Gastrocnemius medialis (tissue), 4 donors: ENCODE results near the gene DSC3. TPM values are rescaled to one million over a fixed set of nuclear protein-coding genes. Genes with fewer than 3 reads are reported as not detected.

Source experiments
- ATAC-seq, 2 donors: fragments of 150-250 bp; one replicate each; pipeline ENCODE4 v1.9.1; 2016
- DNase-seq, 2 donors: peaks; one replicate each; pipeline ENCODE4 v3.0.0-alpha.2; 2019
- H3K27ac ChIP-seq, 4 donors: fragments of 200-600 bp; sonication (generic); 1 replicate in 1 of 4; 2 replicates in 3 of 4; pipeline ENCODE4 v1.5.1; 2016 to 2018; ENCODE audit warnings: mild to moderate bottlenecking in 2 of 4, moderate library complexity in 1 of 4
- H3K27me3 ChIP-seq, 3 donors: fragments of 200-600 bp; sonication (generic) in 2 of 3; 1 replicate in 1 of 3; 2 replicates in 2 of 3; pipeline versions ENCODE4 v1.5.1 to v1.6.0; 2016 to 2019; ENCODE audit warnings: mild to moderate bottlenecking in 1 of 3, moderate library complexity in 1 of 3
- H3K36me3 ChIP-seq, 2 donors: fragments of 200-600 bp; sonication (generic) in 1 of 2; one replicate each; pipeline ENCODE4 v1.5.1; 2017 to 2018
- H3K4me1 ChIP-seq, 2 donors: fragments of 200-600 bp; sonication (generic) in 1 of 2; one replicate each; pipeline ENCODE4 v1.5.1; 2016 to 2017; ENCODE audit warnings: mild to moderate bottlenecking in 2 of 2
- H3K4me3 ChIP-seq, 4 donors: fragments of 200-600 bp; sonication (generic) in 3 of 4; 1 replicate in 1 of 4; 2 replicates in 3 of 4; pipeline ENCODE4 v1.5.1; 2016 to 2019; ENCODE audit warnings: mild to moderate bottlenecking in 2 of 4
- H3K9me3 ChIP-seq, 3 donors: fragments of 200-600 bp; sonication (generic) in 2 of 3; 1 replicate in 1 of 3; 2 replicates in 2 of 3; pipeline ENCODE4 v1.5.1; 2016 to 2019
- POLR2A ChIP-seq, 2 donors: fragments of 450-650 bp; IDR thresholded peaks; one replicate each; pipeline ENCODE4 v1.6.1; 2017; ENCODE audit warnings: antibody characterized with exemption in 2 of 2, mild to moderate bottlenecking in 2 of 2, moderate library complexity in 2 of 2
- in situ Hi-C, 4 donors: fragments of 200-750 bp; cut with MboI; loops; one replicate each; pipeline versions ENCODE4 v1.15.0 to v1.8.0; 2017; ENCODE audit warnings: low sequenced_read_pairs in 4 of 4
- intact Hi-C: fragments of 100-400 bp; cut with DNase I; formaldehyde crosslinking; loops from one replicate; pipeline ENCODE4 v1.15.1; 2023; ENCODE audit warnings: low total_unique reads
- total RNA-seq, 4 donors: library from RNA; depleted of rRNA; stranded (reverse); fragments of >200 nt; gene quantifications; one replicate each; pipeline versions ENCODE4 v1.1.0 to v1.2.3, GENCODE V29; 2016
- TF ChIP-seq, protein P1 (sequence below), 5 experiments: fragments of 450-650 bp in 3 of 5; fragments of 200-600 bp in 2 of 5; sonication (generic) in 2 of 5; IDR thresholded peaks in 4 of 5; conservative IDR thresholded peaks in 1 of 5; 1 replicate in 4 of 5; 2 replicates in 1 of 5; pipeline ENCODE4 v1.5.1; 2016 to 2019; ENCODE audit warnings: antibody characterized with exemption in 5 of 5, mild to moderate bottlenecking in 3 of 5, moderate library complexity in 3 of 5

Gene DSC3
- total RNA-seq, 4 donors from 2014 or later, result 0.04 TPM; not detected in 3

GRCh38 chr18:30997223-30997622, 45.3 kb downstream of the DSC3 start:
- DNase-seq (no peak), ATAC-seq (no peak)
- no peak overlapping the region for H3K4me3 ChIP-seq
- intact Hi-C loops, result no loop called here
- TF ChIP-seq POLR2A (IDR thresholded peaks at IDR 0.05), result no peak
- TF ChIP-seq, protein P1, sequence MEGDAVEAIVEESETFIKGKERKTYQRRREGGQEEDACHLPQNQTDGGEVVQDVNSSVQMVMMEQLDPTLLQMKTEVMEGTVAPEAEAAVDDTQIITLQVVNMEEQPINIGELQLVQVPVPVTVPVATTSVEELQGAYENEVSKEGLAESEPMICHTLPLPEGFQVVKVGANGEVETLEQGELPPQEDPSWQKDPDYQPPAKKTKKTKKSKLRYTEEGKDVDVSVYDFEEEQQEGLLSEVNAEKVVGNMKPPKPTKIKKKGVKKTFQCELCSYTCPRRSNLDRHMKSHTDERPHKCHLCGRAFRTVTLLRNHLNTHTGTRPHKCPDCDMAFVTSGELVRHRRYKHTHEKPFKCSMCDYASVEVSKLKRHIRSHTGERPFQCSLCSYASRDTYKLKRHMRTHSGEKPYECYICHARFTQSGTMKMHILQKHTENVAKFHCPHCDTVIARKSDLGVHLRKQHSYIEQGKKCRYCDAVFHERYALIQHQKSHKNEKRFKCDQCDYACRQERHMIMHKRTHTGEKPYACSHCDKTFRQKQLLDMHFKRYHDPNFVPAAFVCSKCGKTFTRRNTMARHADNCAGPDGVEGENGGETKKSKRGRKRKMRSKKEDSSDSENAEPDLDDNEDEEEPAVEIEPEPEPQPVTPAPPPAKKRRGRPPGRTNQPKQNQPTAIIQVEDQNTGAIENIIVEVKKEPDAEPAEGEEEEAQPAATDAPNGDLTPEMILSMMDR (IDR thresholded peaks at IDR 0.05 in 4 of 5, conservative IDR thresholded peaks at IDR 0.05 in 1 of 5), result no peak
- no peaks in the 10 kb centered on the region for H3K4me1 ChIP-seq
- H3K9me3 ChIP-seq, result no peaks in the 10 kb centered on the region
- in situ Hi-C loops, result no loop called here
- no peak overlapping the region for H3K27ac ChIP-seq
- no peaks in the 10 kb centered on the region for H3K36me3 ChIP-seq
- H3K27me3 ChIP-seq, result no peaks in the 10 kb centered on the region

DNA sequence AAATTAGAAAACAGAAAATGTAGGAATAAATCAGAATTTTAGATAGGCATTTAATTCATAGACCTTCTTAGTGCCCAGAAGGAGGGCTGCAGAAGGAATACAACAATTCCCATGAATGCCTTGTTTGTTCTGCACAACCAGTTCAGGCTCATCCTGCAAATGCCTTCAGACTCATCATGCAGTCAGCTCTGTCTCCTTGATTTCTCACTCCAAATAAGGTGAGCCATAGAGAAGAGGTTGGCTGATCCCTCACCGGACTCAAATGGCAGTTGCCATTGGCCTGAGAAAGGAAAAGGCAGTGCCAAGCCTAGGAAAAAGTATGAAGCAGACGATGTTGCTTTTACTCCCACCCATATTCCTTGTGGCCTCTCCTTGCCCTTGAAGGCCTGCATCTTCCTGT, 50.3 kb downstream of the DSC3 start:
- H3K9me3 ChIP-seq, result no peaks in the 10 kb centered on the region
- intact Hi-C loops (no loop called here), in situ Hi-C loops (no loop called here)
- no peaks in the 10 kb centered on the region for H3K4me1 ChIP-seq
- TF ChIP-seq, protein P1 (IDR thresholded peaks at IDR 0.05 in 4 of 5, conservative IDR thresholded peaks at IDR 0.05 in 1 of 5), result no peak
- no peak for TF ChIP-seq POLR2A (IDR thresholded peaks at IDR 0.05)
- no peaks in the 10 kb centered on the region for H3K27me3 ChIP-seq
- H3K4me3 ChIP-seq, result no peak overlapping the region
- no peak overlapping the region for H3K27ac ChIP-seq
- no peaks in the 10 kb centered on the region for H3K36me3 ChIP-seq
- no peak for DNase-seq
- no peak for ATAC-seq

DNA sequence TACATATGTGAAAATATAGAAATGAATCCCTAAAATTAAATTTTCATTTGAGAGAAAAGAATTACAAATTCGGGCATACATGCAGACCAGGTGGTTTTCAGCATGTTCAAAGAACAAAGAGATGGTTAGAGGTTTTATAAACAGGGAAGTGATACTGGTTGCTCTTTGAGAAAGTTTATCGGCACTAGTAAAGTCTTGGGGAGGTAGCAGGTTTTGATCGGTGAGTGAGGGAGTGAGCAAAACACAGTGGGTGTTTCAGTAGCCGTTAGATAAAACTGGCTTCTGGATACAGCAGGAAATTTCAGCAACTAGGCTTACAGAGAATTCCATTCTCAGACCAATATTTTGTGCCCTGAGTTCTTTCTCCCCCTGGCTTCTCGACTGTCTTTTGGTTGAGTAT, 51.1 kb downstream of the DSC3 start:
- in situ Hi-C loops (no loop called here), intact Hi-C loops (no loop called here)
- TF ChIP-seq, protein P1 (IDR thresholded peaks at IDR 0.05 in 4 of 5, conservative IDR thresholded peaks at IDR 0.05 in 1 of 5), result no peak
- TF ChIP-seq POLR2A (IDR thresholded peaks at IDR 0.05), result no peak
- H3K27ac ChIP-seq, result no peak overlapping the region
- no peak overlapping the region for H3K4me3 ChIP-seq
- no peaks in the 10 kb centered on the region for H3K9me3 ChIP-seq
- DNase-seq (no peak), ATAC-seq (no peak)
- no peaks in the 10 kb centered on the region for H3K36me3 ChIP-seq
- H3K27me3 ChIP-seq, result no peaks in the 10 kb centered on the region
- H3K4me1 ChIP-seq, result no peaks in the 10 kb centered on the region

GRCh38 chr18:30989141-30989540, 53.4 kb downstream of the DSC3 start:
- in situ Hi-C loops (no loop called here), intact Hi-C loops (no loop called here)
- no peak overlapping the region for H3K27ac ChIP-seq
- DNase-seq (no peak), ATAC-seq (no peak)
- H3K4me3 ChIP-seq, result no peak overlapping the region
- H3K27me3 ChIP-seq, result no peaks in the 10 kb centered on the region
- TF ChIP-seq POLR2A (IDR thresholded peaks at IDR 0.05), result no peak
- TF ChIP-seq, protein P1 (IDR thresholded peaks at IDR 0.05 in 4 of 5, conservative IDR thresholded peaks at IDR 0.05 in 1 of 5), result no peak
- H3K9me3 ChIP-seq, result no peaks in the 10 kb centered on the region
- H3K4me1 ChIP-seq, result no peaks in the 10 kb centered on the region
- H3K36me3 ChIP-seq, result no peaks in the 10 kb centered on the region

- H3K27me3 ChIP-seq, result no peaks in the 10 kb centered on the region
- in situ Hi-C loops, result no loop called here
- ATAC-seq (no peak), DNase-seq (no peak)
- TF ChIP-seq, protein P1 (IDR thresholded peaks at IDR 0.05 in 4 of 5, conservative IDR thresholded peaks at IDR 0.05 in 1 of 5), result no peak
- no peak for TF ChIP-seq POLR2A (IDR thresholded peaks at IDR 0.05)
- H3K36me3 ChIP-seq, result no peaks in the 10 kb centered on the region
- intact Hi-C loops, result no loop called here
- no peak overlapping the region for H3K27ac ChIP-seq
- no peaks in the 10 kb centered on the region for H3K4me1 ChIP-seq
- H3K4me3 ChIP-seq, result no peak overlapping the region
- no peaks in the 10 kb centered on the region for H3K9me3 ChIP-seq
These were observed 54.1 kb downstream of the DSC3 start for GRCh38 chr18:30988440-30988839.
